HUES48 (cell line): ENCODE measurements around the gene TICRR.
"Not testable (repeated sequence)": the region's sequence is repeated elsewhere in the genome, so short reads cannot be mapped to it uniquely, and the experiment has no call there.

Experiments used
- H3K27ac ChIP-seq: one replicate; pipeline ENCODE4 v1.7.0; 2013; ENCODE audit warnings: low read depth, low read length, inconsistent platforms
- H3K27me3 ChIP-seq: 2 replicates; pipeline ENCODE4 v1.6.1; 2013; ENCODE audit warnings: mild to moderate bottlenecking, low read length; ENCODE audit not compliant: control insufficient read depth, insufficient read depth
- H3K36me3 ChIP-seq: 2 replicates; pipeline ENCODE4 v1.6.1; 2013; ENCODE audit warnings: low read length; ENCODE audit not compliant: control insufficient read depth, insufficient read depth
- H3K4me1 ChIP-seq: 2 replicates; pipeline ENCODE4 v1.6.1; 2013; ENCODE audit warnings: mild to moderate bottlenecking, low read length; ENCODE audit not compliant: control insufficient read depth, insufficient read depth
- H3K4me3 ChIP-seq: 2 replicates; pipeline ENCODE4 v1.5.1; 2013; ENCODE audit warnings: mild to moderate bottlenecking, low read depth, low read length
- H3K9ac ChIP-seq: 2 replicates; pipeline ENCODE4 v1.6.1; 2013; ENCODE audit warnings: mild to moderate bottlenecking, low read depth, low read length, moderate library complexity
- H3K9me3 ChIP-seq: 2 replicates; pipeline ENCODE4 v1.6.1; 2013; ENCODE audit warnings: low read length; ENCODE audit not compliant: control insufficient read depth, insufficient read depth

Gene TICRR

DNA sequence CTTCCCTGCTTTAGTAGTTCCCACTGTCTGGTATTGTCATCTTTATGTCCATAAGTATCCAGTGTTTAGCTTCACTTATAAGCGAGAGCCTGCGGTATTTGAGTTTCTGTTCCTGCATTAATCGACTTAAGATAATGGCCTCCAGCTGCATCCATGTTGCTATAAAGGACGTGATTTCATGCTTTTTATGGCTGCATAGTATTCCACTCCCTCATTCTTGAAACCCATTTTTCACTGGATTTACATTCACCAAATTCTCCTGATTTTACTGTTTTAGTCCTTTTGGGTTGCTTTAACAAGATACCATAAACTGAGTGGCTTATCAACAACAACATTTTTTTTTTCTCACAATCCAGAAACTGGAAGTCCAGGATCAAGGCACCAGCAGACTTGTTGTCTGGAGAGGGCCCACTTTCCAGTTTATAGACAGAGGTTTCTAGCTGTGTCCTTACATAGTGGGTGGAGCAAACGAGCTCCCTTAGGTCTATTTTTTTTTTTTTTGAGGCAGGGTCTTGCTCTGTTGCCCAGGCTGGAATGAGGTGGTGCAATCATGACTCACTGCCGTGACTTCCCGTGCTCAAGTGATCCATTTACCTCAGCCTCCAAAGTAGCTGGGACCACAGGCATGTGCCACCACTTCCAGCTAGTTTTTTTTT is 6.1 kb upstream of the TICRR start:
- no peak overlapping the region for H3K27ac ChIP-seq
- H3K4me1 ChIP-seq: no peaks in the 10 kb centered on the region
- H3K36me3 ChIP-seq: no peaks in the 10 kb centered on the region

DNA sequence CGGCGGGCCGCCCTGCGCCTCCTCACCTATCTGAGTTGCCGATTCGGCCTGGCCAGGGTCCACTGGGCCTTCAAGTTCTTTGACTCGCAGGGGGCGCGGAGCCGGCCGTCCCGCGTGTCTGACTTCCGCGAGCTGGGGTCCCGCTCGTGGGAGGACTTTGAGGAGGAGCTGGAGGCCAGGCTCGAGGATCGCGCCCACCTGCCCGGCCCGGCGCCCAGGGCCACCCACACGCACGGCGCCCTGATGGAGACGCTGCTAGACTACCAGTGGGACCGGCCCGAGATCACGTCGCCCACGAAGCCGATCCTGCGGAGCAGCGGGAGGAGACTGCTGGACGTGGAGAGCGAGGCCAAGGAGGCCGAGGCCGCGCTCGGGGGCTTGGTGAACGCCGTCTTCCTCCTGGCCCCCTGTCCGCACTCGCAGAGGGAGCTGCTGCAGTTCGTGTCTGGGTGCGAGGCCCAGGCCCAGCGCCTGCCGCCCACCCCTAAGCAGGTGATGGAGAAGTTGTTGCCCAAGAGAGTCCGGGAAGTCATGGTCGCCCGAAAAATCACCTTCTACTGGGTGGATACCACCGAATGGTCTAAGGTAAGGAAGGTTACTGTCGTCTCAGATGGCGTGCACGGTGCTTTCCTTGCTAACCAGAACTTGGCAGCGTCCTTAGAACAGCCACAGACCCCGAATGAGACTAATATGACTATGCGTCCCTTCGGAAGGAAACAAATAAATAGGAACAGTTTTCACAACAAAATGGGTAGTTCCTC is 567 bp downstream of the TICRR start:
- Histone ChIP-seq H3K4me3 (peak overlapping the region; percentile 92), H3K4me1 (peaks cover 9% of the 10 kb centered on the region; the same call in 1 of the 2 replicates), H3K9me3 (no peaks in the 10 kb centered on the region), H3K27me3 (no peaks in the 10 kb centered on the region), H3K9ac (peak overlapping the region; percentile 68; the same call in 1 of the 2 replicates), H3K27ac (peak overlapping the region; percentile 86), H3K36me3 (peaks cover 27% of the 10 kb centered on the region)

More for the DNA sequence above, 6.1 kb upstream of the TICRR start:
- Histone ChIP-seq H3K9me3 (no peaks in the 10 kb centered on the region), H3K27me3 (no peaks in the 10 kb centered on the region), H3K4me3 (no peak overlapping the region), H3K9ac (no peak overlapping the region)

DNA sequence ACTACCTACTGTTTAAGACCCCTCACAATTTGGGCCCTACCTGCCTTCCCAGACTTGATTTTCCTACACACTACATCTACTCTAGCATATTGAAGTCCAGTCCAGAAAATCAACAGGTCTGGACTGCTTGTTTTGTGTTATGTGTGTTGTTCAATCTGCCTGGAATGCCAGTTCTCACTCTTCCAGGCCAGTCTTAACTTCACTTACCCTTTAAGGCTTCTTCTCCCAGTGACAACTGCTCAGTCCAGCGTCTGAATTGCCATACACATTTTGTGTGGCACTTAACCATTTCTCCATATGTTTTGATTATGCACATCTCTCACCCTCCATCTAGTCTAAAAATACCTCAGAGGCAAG is 1.1 kb downstream of the TICRR start:
- Histone ChIP-seq H3K9ac (peak overlapping the region; percentile 68; the same call in 1 of the 2 replicates), H3K27ac (peak overlapping the region; percentile 42), H3K4me3 (peak overlapping the region; percentile 92), H3K4me1 (peaks cover 14% of the 10 kb centered on the region), H3K27me3 (no peaks in the 10 kb centered on the region), H3K36me3 (peaks cover 33% of the 10 kb centered on the region), H3K9me3 (no peaks in the 10 kb centered on the region)

DNA sequence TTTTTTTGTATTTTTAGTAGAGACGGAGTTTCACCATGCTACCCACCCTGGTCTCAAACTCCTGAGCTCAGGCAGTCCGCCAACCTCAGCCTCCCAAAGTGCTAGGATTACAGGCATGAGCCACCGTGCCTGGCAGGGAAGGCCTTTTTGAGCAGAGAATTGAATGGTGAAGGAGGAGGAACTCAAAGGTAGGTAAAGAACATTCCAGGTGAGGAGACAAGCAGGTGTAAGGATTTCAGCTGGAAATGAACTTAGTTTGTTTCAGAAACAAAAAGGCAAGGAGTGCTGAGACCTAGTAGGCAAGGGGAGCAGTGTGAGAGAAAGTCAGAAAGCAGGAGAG is 2.5 kb downstream of the TICRR start:
- no peaks in the 10 kb centered on the region for H3K9me3 ChIP-seq
- peaks cover 43% of the 10 kb centered on the region for H3K36me3 ChIP-seq
- peak overlapping the region; percentile 32 for H3K9ac ChIP-seq
- H3K4me1 ChIP-seq: peaks cover 17% of the 10 kb centered on the region
- H3K27me3 ChIP-seq: no peaks in the 10 kb centered on the region
- peak overlapping the region; percentile 72 for H3K27ac ChIP-seq
- peak overlapping the region; percentile 92 for H3K4me3 ChIP-seq

DNA sequence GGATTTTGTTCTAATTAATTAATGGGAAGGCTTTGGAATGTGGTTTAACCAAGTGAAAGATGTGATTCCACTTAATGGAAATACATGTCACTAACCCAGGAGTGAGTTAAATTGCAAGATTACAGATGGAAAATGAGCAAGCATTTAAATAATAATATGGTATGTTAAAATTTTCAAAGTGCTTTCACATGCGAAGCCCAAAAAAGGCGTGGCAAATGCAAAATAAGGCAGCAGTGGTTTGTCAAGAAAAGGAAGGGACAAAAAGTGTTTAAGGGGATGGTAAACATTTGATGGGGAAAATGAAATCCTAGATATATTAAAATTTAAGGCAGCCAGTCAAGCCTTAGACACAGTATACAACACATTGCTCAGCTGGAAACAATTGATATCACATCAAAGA is 2.9 kb downstream of the TICRR start:
- peak overlapping the region; percentile 72 for H3K27ac ChIP-seq
- H3K9ac ChIP-seq: peak overlapping the region; percentile 32; the same call in 1 of the 2 replicates
- peak overlapping the region; percentile 92 for H3K4me3 ChIP-seq
- no peaks in the 10 kb centered on the region for H3K27me3 ChIP-seq
- peaks cover 47% of the 10 kb centered on the region for H3K36me3 ChIP-seq
- peaks cover 17% of the 10 kb centered on the region for H3K4me1 ChIP-seq
- no peaks in the 10 kb centered on the region for H3K9me3 ChIP-seq

DNA sequence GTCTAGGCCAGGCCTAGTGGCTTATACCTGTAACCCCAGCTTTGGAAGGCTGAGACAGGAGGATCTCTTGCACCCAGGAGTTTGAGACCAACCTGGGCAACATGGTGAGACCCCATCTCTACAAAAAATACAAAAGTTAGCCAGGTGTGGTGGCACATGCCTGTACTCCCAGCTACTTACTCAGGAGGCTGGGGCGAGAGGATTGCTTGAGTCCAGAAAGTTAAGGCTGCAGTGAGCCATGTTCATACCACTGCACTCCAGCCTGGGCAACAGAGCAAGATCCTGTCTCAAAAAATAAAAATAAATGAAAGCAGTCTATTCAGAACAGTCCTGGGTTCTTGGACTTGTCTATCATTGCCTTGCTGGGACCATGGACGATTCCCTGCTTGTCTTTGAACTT is 5.5 kb downstream of the TICRR start:
- H3K4me3 ChIP-seq, H3K27me3 ChIP-seq, H3K9ac ChIP-seq, H3K27ac ChIP-seq, H3K9me3 ChIP-seq: not testable (repeated sequence)
- Histone ChIP-seq H3K36me3 (peaks cover 73% of the 10 kb centered on the region), H3K4me1 (peaks cover 17% of the 10 kb centered on the region)

DNA sequence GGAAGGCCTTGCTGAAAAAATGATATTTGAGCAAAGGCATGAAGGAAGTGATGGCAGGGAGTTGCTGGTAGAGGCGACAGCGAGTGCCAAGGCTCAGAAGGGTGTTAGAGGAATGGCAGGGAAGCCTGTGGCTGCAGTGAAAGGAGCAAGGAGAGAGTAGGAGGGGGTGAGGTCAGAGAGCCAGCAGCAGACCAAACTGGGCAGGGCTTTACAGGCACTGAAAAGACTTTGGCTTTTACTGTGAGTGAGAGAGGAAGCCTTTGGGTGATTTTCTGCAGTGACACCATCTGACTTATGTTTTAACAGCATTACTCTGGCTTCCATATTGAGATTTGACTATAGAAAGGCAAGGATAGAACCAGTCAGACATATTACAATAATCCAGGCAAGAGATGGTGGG is 11.4 kb downstream of the TICRR start:
- H3K36me3 ChIP-seq: peaks cover 91% of the 10 kb centered on the region
- no peaks in the 10 kb centered on the region for H3K9me3 ChIP-seq
- no peak overlapping the region for H3K4me3 ChIP-seq
- H3K9ac ChIP-seq: no peak overlapping the region
- H3K4me1 ChIP-seq: no peaks in the 10 kb centered on the region; the same call in 1 of the 2 replicates
- H3K27me3 ChIP-seq: no peaks in the 10 kb centered on the region
- H3K27ac ChIP-seq: no peak overlapping the region

DNA sequence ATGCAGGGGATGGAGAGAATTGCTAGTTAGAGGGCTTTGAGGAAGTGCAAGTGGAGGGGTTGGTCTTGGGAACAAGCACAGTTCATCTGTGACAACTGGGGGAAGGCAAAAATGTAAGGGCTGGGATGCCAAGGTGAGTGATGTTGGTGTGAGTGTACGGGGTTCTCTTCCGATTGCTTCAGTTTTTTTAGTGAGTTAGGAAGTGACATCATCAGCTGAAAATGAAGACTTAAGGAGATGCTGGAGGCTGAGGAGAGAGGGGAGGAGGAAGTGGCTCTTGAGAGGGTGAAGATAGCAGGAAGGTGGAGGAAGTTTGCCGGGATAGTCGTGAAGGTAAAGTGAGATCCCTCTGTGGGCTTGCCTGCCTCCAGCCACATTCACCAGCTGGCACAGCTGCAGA is 12.7 kb downstream of the TICRR start:
- Histone ChIP-seq H3K9me3 (no peaks in the 10 kb centered on the region), H3K27me3 (no peaks in the 10 kb centered on the region), H3K4me1 (no peaks in the 10 kb centered on the region), H3K4me3 (no peak overlapping the region), H3K27ac (no peak overlapping the region), H3K9ac (no peak overlapping the region), H3K36me3 (peaks cover 94% of the 10 kb centered on the region)

DNA sequence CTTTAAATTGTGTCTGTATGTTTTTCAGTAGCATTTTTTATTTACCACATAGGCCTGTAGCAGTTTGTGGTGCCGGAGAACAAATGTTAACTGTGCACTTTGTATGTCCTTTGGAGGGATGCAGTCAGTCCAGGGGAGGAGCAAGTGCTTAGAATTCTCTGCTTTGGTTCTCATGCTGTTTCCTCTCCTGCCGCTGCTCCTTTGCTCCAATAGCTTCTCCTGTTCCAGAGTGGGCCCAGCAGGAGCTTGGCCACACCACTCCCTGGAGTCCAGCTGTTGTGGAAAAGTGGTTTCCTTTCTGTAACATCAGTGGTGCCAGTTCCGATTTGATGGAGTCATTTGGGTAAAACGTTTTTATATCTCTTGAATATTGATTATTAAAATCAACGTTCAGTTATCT is 16.6 kb downstream of the TICRR start:
- H3K27me3 ChIP-seq: no peaks in the 10 kb centered on the region
- no peaks in the 10 kb centered on the region for H3K4me1 ChIP-seq
- no peak overlapping the region for H3K4me3 ChIP-seq
- H3K9ac ChIP-seq: no peak overlapping the region
- H3K9me3 ChIP-seq: no peaks in the 10 kb centered on the region
- no peak overlapping the region for H3K27ac ChIP-seq
- peaks cover 94% of the 10 kb centered on the region for H3K36me3 ChIP-seq

DNA sequence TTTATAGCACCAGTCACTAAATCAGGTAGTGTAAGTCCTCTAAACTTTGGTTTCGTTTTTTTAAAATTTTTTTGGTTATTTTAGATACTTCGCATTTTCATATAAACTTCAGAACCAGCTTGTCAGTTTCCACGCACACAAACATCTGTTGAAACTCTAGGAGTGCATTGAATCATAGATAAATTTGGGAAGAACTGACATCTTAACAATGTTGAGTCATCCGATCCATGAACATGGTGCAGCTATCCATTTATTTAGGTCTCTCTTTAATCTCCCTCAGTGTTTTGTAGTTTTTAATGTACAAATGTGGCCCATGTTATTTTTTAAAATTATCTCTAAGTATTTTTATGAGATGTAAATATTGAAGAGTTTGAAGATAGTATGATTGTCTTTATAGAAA is 17.7 kb downstream of the TICRR start:
- H3K27me3 ChIP-seq: no peaks in the 10 kb centered on the region
- peaks cover 93% of the 10 kb centered on the region for H3K36me3 ChIP-seq
- no peaks in the 10 kb centered on the region for H3K9me3 ChIP-seq
- no peak overlapping the region for H3K27ac ChIP-seq
- H3K4me1 ChIP-seq: no peaks in the 10 kb centered on the region
- no peak overlapping the region for H3K9ac ChIP-seq
- no peak overlapping the region for H3K4me3 ChIP-seq

DNA sequence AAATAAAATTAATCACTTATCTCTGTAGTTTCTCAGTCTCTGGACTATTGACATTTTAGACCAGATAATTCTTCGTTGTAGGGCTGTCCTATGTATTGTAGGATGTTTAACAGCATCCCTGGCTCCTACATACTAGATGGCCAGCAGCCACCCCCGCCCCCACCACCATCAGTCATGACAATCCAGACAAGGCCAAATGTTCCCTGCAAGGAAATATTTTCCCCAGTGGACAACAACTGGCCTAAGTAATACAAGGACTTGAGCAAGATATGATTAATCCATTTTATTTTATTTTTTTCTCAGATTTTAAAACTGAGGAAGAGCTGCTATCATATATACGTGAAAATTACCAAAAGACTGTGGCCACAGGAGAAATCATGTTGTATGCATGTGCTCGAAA is 23.8 kb downstream of the TICRR start:
- Histone ChIP-seq H3K4me1 (no peaks in the 10 kb centered on the region), H3K27ac (no peak overlapping the region), H3K9me3 (no peaks in the 10 kb centered on the region), H3K4me3 (no peak overlapping the region), H3K36me3 (peaks cover 98% of the 10 kb centered on the region), H3K27me3 (no peaks in the 10 kb centered on the region), H3K9ac (no peak overlapping the region)
